Left forelimb (tissue), 1 donor: ENCODE data around the gene VPS18.
A peak's percentile ranks its signal among the peaks of the same experiment; 100 is the strongest.
"Not testable (repeated sequence)": the region's sequence is repeated elsewhere in the genome, so short reads cannot be mapped to it uniquely, and the experiment has no call there.

Experiments
- DNase-seq: peaks from one replicate; pipeline ENCODE4 v3.0.0-alpha.2; 2018; ENCODE audit warnings: low spot score

The VPS18 gene

GRCh38 chr15:40893733-40894680 is at the start of gene VPS18:
VPS18 (plus strand) TSS chr15:40894450; CDS start chr15:40894769, 319 bp downstream.
- DNase-seq, result peak; percentile 100

GRCh38 chr15:40844696-40845030 is 49.6 kb upstream of the VPS18 start:
- DNase-seq, result no peak

- no peak for DNase-seq
Measured at GRCh38 chr15:40845036-40845435, 49.2 kb upstream of the VPS18 start.

- DNase-seq, result no peak
Measured at GRCh38 chr15:40845511-40846284, 48.6 kb upstream of the VPS18 start.

- DNase-seq, result no peak
Measured at GRCh38 chr15:40846841-40847222, 47.4 kb upstream of the VPS18 start.

- DNase-seq, result no peak
Measured at GRCh38 chr15:40847223-40847961, 46.9 kb upstream of the VPS18 start.

GRCh38 chr15:40850576-40851112 is 43.6 kb upstream of the VPS18 start:
- no peak for DNase-seq

GRCh38 chr15:40852529-40852928 is 41.7 kb upstream of the VPS18 start:
- DNase-seq, result no peak

GRCh38 chr15:40853241-40853890 is 40.9 kb upstream of the VPS18 start:
- no peak for DNase-seq

- no peak for DNase-seq
Measured at GRCh38 chr15:40854161-40854560, 40.1 kb upstream of the VPS18 start.

- DNase-seq, result no peak
Measured at GRCh38 chr15:40855706-40856234, 38.5 kb upstream of the VPS18 start.

GRCh38 chr15:40856746-40857145 is 37.5 kb upstream of the VPS18 start:
- peak; percentile 51 for DNase-seq

GRCh38 chr15:40857601-40858341 is 36.5 kb upstream of the VPS18 start:
- peak; percentile 89 for DNase-seq

GRCh38 chr15:40858706-40859105 is 35.5 kb upstream of the VPS18 start:
- DNase-seq, result no peak

- no peak for DNase-seq
Measured at GRCh38 chr15:40859206-40859851, 34.9 kb upstream of the VPS18 start.

- DNase-seq, result not testable (repeated sequence)
Measured at GRCh38 chr15:40861147-40861546, 33.1 kb upstream of the VPS18 start.

- DNase-seq, result no peak
Measured at GRCh38 chr15:40863660-40864270, 30.5 kb upstream of the VPS18 start.

GRCh38 chr15:40867199-40867598 is 27.1 kb upstream of the VPS18 start:
- DNase-seq, result no peak

GRCh38 chr15:40869686-40870085 is 24.6 kb upstream of the VPS18 start:
- DNase-seq, result no peak

- no peak for DNase-seq
Measured at GRCh38 chr15:40870716-40871115, 23.5 kb upstream of the VPS18 start.
